HG03108 (cell line): ENCODE results near the gene RIMBP2.

ENCODE experiments used
- ATAC-seq: cut with Tn5 transposase; IDR thresholded peaks from one replicate; pipeline ENCODE4 v1.9.1; 2021; ENCODE audit warnings: moderate library complexity; ENCODE audit not compliant: unreplicated experiment

The RIMBP2 gene

DNA sequence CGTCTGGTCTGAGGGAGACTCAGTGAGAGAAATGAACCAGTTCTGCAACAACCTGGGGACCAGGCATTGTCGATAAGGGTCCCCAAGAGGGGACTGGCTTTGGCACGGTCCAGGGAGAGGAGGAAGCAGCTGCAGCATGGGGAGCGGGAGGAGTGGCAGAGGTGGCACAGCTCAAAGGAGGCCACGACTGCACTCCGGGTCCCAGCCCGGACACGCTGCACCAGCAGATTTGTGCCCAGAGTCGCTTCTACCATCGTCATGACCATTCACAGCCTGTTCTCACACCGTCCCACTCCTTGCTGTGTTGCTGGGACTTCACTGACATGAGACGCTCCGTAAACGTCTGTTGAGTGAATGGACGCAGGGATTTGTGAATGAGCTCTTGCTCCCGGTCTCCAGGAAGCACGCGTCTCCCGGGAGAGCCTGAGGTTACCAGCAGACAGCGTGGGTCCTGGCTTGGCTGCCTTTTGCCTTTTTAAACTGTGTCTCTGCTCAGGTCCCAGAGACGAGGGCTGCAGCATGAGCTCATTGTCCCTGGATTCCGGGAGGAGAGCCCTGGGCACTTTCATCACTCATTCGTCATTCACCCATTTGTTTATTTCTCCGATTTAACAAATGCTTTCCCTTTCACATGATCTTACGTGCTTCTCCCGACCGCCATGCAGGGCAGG, 241.4 kb downstream of the RIMBP2 start:
- no peak for ATAC-seq

DNA sequence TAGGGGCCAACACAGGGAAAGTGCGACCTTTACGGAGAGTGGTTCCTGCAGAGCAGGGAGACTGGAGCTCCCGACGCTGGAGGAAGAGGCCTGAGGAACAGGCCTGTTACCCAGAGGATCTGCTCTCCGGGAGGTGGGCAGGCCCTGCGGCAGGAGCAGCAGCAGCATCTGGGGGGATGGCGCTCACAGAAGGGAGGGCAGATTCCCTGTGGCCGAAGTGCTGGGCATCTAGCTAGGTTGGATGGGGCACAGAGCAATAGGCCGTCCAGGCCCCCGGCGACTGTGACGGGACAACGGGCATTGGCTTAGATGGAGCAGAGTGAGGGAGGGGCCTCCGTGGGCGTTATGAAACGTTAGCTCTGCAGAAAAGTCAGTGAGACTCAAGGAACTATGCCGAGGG, 242.8 kb downstream of the RIMBP2 start:
- no peak for ATAC-seq

DNA sequence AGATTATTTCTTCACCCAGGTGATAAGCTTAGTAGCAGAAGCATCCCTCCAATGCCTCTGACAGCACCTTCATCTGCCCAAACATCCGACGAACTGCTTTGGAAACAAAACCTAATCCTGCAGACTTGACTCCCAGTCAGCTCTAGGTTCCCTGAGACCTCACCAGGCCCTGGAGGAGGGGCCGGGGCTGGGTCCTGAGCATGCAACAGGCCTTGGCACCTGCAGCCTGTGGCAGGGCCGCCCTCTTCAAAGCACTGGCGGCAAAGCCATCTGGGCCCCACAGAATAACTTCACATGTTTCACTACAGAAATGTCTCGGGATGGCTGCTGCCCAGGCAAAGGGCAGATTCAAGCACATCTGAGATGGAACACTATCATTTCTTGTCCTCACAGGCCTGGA, 245.1 kb downstream of the RIMBP2 start:
- ATAC-seq = no peak

DNA sequence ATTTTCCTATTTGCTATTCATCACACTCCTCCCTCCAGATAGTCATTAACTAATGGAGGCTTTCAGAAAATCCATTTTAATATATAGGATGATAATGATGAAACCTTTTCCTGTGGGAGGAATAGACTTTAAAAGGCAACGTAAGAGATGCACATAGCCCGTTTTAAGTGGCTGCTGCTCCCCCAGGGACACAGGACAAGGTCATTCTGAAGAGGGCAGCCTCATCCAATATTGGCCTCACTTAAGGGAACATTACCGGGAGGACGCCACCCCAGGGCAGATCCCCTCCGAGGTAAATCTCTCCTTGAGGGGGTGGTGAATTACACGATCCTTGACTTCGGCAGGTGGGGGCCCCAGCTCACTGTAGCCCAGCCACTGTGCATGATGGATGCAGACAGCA, 246.5 kb downstream of the RIMBP2 start:
- ATAC-seq = no peak

DNA sequence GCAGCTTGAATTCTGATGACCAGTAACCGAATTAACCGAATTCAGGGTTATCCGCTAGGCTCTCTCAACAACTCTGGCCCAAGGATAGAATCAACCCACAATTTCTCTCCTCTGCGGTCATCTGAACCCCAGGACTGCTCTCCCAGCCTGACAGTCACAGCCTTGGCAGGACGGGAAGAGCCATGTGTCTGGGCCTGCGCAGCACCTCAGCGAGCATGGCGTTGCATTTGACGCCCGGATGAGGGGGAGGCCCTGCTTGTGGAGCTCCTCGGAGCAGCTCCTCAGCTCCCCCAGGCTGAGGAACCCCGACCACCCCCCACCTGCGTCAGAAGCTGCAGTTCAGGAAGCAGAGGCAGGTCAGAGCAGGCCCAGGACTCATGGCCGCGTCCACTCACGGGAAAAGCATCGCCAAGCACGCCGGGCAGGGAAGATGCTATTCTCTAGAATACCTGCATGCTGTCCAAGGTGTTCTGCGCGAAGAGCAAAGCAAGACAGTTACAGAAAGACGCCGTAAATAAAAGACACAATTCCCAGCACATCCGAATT, 247.3 kb downstream of the RIMBP2 start:
- ATAC-seq = no peak

DNA sequence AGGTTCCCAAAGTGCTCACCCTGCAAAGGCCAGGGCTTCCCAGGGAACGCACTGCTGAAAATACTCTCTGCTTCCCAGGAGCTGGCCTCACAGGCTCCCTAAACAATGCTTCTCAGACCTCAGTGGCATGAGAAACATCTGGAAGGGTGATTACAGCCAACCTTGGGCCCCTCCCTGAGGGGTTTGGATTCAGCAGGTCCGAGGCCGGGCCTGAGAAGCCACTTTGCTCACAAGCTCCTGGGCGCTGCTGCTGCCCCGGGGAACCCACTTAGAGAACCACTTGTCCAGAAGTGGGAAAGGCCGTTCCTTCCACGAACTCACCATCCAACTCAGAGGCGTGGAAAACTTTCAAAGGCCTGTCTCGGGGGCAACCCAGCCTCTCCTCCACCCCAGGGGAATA, 247.9 kb downstream of the RIMBP2 start:
- ATAC-seq = no peak

DNA sequence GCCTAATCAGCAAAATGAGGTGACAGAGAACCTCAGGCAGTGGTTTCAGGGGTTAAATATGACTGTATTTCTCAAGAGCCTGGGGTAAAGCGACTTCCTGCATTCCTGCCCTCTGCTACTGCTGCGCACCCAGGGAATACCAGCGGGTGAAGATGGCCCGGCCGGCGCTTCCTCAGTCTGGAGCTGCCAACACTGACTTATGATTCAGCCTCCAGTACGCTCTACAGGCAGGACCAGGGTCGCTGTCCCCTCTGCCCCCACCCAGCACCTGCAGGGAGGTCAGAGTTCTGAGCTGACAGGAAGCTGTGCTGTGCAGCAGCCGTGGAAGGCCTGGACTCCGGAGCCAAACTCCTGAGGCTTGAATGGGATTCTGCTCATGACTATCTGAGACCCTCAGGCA, 250.5 kb downstream of the RIMBP2 start:
- ATAC-seq = no peak

DNA sequence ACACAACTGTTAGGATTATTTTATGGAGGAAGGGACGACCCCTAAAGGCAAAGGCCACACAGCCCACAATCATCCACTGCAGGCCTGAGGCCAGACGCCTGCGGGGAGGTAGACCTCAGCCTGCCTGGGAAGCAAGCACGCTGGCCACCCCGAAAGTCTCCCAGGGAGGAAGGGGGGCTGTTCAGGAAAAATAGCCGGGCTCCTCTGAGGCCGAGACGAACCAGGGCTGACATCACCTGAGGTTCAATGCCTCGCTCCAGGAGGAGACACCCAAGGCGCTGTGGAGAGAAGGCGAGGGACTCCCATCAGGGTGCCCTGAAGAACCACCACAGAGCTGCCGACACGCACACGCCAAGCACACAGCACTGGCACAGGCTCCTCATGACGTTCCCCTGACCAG, 251.1 kb downstream of the RIMBP2 start:
- no peak for ATAC-seq

DNA sequence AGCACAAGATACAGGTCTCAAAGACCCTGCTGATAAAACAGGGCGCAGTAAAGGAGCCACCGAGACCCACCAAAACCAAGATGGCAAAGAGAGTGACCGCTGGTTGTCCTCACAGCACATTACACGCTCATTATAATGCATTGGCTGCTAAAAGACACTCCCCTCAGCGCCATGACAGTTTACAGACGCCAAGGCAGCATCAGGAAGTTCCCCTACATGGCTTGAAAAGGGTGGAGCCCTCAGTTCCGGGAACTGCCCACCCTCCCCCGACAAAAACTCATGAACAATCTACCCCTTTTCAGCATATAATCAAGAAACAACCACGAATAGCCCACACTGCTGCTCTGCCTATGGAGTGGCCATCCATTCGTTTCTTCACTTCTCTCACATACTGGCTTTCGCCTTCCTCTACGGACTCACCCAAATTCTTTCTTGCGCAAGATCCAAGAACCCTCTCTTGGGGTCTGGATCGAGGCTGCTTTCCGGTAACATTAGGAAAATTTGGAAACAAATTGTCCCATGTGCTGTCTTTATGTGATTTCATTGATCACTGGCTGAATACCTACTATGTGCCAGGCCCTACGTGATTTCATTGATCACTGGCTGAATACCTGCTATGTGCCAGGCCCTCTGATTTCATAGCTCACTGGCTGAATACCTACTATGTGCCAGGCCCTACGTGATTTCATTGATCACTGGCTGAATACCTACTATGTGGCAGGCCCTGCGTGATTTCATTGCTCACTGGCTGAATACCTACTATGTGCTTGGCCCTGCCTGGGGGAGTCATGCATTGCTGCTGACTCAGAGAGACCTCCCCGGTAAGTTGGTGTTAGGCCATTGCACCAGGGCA, 252.1 kb downstream of the RIMBP2 start:
- no peak for ATAC-seq

DNA sequence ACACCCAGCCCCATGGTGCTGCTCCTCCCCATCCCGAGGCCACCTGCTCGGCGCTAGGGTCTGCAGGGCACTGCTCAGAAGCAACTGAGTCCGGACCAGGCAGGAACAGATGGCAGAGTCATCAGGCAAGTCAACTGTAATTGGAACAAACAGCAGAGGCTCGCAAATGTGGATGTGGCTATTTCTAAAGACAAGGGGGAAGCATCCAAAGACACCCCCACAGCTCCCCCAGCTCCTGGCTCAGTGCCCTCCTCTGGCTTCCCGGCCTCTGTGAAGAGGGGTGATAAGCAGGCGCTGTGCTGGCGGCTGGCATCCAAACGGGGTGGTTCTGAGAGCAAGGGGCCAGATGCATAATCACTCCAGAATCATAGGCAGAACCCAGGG, 252.8 kb downstream of the RIMBP2 start:
- ATAC-seq = no peak

DNA sequence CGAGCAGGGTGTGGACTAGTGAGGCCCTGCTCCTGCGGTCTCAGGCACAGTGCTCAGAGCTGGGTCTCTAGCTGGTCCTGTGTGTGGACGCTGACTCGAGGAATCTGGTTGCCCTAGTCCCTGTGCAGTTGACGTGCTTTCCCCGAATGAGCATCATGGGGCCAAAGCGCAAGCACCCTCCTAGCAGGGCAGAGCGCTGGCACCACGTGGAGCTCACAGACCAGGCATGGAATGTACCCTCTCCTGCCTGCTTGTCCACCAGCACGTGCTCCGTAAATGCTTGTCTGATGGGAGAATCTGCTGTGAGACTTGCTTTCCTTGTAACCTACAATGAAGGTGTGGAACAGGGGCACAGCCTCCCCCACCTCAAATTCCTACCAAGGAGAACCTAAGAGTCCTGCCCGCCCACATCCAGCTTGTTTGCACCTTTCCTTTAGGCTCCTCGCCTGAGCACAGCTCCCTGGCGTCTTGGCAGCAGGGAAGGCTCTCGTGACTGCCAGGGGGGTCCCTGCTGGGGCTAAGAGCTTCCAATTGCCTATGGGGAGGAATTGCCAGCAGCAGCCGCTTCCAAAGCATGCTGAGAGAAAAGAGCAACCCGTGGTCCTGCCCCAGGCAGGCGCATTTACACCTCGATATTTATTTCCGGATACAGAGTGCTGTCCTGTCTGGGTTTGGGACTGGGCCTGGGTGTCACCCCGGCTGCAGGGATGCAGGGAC, 253.4 kb downstream of the RIMBP2 start:
- no peak for ATAC-seq

DNA sequence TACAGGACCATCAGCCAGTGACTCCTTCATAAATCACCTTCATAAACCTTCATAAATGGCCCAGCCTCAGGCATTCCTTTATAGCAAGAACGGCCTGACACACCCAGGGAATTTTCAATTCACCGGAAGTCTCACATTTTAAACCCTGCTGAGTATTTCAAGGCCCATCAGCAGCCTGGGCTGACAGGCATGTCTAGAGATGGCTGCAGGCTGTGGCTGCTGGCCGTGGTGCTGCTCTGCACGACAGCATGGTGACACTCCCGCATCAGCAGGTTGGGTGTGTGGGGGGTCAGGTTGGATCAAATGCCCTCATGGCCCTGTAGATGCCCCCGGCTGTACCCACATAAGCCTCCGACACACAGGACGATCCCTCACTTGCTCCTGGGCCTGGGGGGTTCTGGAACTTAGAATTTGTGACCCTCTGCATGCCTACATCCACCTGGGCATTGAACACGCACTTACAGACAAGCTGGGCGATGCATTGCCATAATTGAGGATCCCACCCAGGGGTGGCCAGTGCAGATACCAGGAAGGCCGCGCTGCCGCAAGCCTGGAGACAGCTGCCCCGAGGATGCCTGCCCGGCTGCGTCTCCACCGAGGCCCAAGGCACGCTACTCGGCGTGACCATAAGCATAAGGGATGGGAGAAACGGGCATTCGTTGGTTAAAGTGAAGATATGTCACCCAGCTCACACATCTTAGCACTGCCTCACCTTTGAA, 254.1 kb downstream of the RIMBP2 start:
- ATAC-seq = no peak

DNA sequence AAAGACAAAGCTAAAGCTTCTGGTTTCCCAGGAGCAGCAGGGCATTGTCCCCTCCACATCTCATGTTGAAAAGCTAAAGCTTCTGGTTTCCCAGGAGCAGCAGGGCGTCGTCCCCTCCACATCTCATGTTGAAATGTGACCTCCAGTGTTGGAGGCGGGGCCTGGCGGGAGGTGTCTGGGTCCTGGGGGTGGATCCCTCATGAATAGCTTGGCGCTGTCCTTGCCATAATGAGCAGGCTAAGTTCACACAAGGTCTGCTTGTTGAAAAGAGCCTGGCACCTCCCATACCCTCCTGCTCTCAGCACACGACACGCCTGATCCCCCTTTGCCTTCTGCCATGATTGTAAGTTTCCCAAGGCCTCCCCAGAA, 254.7 kb downstream of the RIMBP2 start:
- no peak for ATAC-seq

DNA sequence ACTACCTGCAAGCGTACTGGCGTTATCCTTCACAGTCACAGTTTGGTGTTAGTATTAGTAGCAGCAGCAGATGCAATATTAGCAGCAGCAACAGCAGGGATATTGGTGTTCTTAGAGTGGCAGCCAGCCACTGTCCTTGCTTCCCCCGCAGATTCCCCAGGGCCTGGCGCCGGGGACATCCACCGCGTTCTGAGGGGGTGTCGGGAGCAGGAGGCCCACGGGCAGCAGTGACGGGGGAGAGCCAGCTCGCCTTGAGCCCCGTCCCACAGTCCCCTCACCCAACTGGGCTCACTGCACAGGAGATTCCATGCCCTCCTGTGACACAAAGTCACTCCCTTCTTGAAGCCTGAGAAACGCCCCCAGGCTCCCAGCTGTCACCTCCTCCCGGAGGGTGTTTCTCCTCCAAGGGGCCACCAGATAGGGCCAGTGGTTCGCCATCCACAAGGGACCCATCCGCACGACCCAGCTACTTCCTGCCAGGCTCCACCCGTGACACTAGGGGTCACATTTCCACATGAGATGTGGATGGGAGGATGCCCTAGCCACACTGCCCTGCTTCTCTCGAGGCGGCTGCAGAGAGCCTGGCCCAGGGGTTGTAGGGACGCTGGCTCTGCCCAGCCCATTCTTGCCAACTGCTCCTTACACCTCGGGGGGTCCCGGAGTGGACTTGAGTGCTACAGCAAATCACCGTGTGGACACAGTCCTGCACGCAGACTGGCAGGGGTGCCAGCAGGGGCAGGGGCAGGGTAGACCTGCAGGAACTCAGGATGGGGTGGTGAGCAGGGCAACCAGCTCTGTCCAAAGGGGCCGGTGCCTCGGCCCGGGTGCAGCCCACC, 255.3 kb downstream of the RIMBP2 start:
- ATAC-seq = no peak

DNA sequence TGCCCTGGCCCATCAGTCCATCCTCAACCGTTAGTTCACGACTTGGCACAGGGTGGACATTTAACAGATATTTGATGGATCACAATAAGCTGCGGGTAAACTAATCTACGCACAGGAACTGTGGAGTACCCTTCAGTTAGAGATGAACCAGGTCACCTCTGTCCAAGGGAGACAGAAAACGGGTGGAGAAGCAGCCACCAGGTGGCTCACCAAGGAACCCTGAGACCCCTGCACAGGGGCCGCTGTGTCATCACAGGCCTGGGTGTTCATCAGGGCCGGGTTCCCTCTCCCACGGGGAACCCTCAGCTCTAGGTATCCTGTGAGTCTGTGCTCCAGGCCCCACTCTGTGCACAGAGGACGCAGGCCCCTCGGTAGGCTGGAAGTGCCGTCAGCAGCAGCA, 256.2 kb downstream of the RIMBP2 start:
- no peak for ATAC-seq

DNA sequence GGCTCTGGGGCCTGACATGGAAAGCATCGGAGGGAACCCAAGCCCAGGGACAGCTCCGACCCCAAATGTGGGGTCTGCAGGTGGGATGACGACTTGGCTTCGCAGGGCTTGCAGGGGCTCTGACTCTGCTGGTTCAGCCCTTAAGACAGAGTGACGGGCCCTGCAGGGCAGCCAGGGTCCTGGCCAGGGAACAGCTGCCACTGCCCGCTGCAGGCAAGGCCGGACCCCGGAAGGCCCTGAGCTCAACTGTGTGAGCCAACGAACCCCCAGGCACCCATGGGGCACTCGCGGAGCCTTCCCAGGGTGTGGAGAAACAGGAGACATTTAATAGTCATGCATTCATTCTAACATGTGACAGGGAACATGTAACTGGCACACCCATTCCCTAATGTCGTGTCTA, 257.8 kb downstream of the RIMBP2 start:
- ATAC-seq = no peak

DNA sequence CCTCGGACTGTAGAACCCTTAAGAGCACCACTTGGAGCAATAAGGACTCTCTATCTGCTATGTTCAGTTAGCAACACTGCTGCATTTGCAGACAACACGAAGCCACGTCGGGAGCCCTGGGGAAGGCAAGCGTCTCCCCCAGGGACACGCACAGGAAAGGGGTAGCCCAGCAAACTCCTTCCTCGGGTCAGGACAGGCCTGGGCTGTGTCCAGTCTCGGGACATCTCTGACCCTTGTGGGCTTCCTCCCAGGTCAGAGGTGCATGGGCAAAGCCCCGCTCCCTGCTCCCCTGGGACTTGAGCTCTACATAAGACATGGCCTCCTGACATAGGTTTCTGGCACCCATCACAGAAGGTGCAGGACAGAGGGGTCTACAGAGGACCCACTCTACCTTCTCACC, 258.9 kb downstream of the RIMBP2 start:
- ATAC-seq = no peak

DNA sequence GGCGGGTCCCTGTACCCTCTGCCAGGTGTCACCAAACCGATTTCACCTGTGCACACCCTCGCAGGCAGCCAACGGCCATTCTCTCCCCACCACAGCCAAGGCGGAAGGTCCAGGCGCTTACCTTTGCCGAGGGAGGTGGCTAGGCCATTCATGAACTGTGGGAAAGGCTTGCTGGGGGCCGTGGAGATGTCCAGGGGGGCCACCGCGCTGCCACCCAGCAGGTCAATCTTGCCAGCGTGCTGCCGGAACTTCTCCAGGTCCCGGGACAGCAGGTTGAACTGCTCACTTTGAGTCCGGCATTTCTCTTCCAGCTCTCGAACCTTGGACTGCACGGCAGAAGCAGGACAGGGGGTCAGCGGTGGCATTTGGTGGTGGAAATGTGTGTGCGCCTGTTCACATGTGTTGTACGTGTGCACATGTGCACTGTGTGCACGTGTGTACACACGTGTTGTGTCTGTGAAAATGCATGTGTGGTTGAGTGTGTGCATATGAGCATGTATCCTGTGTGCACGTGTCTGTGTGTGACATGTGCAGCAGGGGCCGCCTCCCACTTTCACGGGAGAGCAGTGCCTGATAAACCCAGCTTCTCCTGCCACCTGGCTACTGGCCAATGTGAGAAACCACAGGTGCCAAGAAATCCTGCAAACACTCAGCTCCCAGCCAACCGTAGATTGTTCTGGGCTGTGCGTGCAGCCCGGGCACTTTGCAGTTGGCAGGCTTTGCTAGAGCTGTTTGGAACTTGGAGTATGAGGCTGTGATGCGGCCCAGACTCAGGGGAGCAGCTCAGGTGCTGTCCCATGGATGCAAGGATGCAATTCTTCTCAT, 259.5 kb downstream of the RIMBP2 start:
- no peak for ATAC-seq

DNA sequence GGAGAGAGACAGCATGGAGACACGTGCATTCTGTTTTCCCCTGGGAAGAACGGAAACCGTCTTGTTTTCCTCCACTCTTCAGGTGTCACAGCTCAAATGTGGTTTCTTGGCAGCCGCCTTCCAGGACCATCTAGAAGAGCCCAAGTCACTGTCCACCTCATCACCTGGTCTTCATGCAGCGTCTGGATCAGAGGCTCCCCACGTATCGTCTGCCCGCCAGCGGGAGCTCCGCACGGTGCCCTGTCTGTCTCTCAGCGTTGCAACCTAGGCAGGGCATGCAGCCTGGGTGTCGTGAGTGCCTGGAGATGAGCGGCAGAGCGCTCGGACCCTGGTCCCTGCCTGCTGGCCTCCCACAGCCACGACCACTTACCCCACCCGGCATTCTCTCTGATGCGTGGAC, 260.9 kb downstream of the RIMBP2 start:
- ATAC-seq = no peak
